AG20443 (cell line): ENCODE data around the gene LRRIQ4.
A peak's percentile ranks its signal among the peaks of the same experiment; 100 is the strongest.

Experiments used
- DNase-seq: peaks from one replicate; pipeline ENCODE4 v3.0.0; 2012; ENCODE audit warnings: low spot score, mixed read lengths

The LRRIQ4 gene

GRCh38 chr3:169809230-169809795 is 3.4 kb upstream of the LRRIQ4 start:
- no peak for DNase-seq

- peak; percentile 64 for DNase-seq
Measured at GRCh38 chr3:169811631-169812331, 889 bp upstream of the LRRIQ4 start.

- no peak for DNase-seq
Measured at GRCh38 chr3:169813278-169813677, 608 bp downstream of the LRRIQ4 start.

- no peak for DNase-seq
Measured at GRCh38 chr3:169813757-169814517, 1.3 kb downstream of the LRRIQ4 start.

- no peak for DNase-seq
Measured at GRCh38 chr3:169815590-169816150, 3.0 kb downstream of the LRRIQ4 start.

- no peak for DNase-seq
Measured at GRCh38 chr3:169818316-169818715, 5.6 kb downstream of the LRRIQ4 start.

GRCh38 chr3:169822091-169822490 is 9.4 kb downstream of the LRRIQ4 start:
- DNase-seq = no peak

GRCh38 chr3:169822540-169822939 is 9.9 kb downstream of the LRRIQ4 start:
- DNase-seq = no peak

GRCh38 chr3:169822983-169823382 is 10.3 kb downstream of the LRRIQ4 start:
- no peak for DNase-seq

- DNase-seq = no peak
Measured at GRCh38 chr3:169825316-169825715, 12.6 kb downstream of the LRRIQ4 start.

- no peak for DNase-seq
Measured at GRCh38 chr3:169827712-169828111, 15.0 kb downstream of the LRRIQ4 start.

- no peak for DNase-seq
Measured at GRCh38 chr3:169835533-169835932, 22.9 kb downstream of the LRRIQ4 start.

- DNase-seq = peak; percentile 56
Measured at GRCh38 chr3:169836078-169836941, 23.6 kb downstream of the LRRIQ4 start.

- DNase-seq = peak; percentile 58
Measured at GRCh38 chr3:169836942-169837275, 24.2 kb downstream of the LRRIQ4 start.

GRCh38 chr3:169838511-169839030 is 25.9 kb downstream of the LRRIQ4 start:
- no peak for DNase-seq

GRCh38 chr3:169841171-169841570 is 28.5 kb downstream of the LRRIQ4 start:
- DNase-seq = no peak

GRCh38 chr3:169842960-169843359 is 30.3 kb downstream of the LRRIQ4 start:
- DNase-seq = no peak

GRCh38 chr3:169846458-169847193 is 34.0 kb downstream of the LRRIQ4 start:
- DNase-seq = peak; percentile 77

- no peak for DNase-seq
Measured at GRCh38 chr3:169847896-169848295, 35.2 kb downstream of the LRRIQ4 start.

- peak; percentile 20 for DNase-seq
Measured at GRCh38 chr3:169848741-169849140, 36.1 kb downstream of the LRRIQ4 start.

- no peak for DNase-seq
Measured at GRCh38 chr3:169850618-169851017, 37.9 kb downstream of the LRRIQ4 start.
